COR-L47 (cell line): ENCODE measurements around the gene ECE2.

Experiments used
- DNase-seq: peaks from one replicate; lab custom pipeline; 2025; lab: John Stamatoyannopoulos, UW

The ECE2 gene

GRCh38 chr3:184240384-184241140 is 35.3 kb upstream of the ECE2 start:
- no peak for DNase-seq

DNA sequence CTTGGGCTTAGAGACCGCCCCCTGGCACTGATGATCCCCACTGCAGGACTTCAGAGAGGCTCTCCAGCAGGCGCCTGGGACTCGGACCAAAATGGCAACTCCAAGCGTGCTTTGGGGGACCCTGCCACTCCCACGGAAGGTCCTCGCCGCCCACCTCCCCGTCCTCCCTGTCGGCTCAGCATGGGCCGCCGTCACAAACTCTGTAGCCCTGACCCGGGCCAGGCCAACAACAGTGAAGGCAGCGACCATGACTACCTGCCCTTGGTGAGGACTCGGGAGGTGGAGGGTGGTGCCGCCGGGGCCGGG is 34.7 kb upstream of the ECE2 start:
- no peak for DNase-seq

- peak; percentile 18 for DNase-seq
Measured at GRCh38 chr3:184241447-184242296, 34.1 kb upstream of the ECE2 start.

DNA sequence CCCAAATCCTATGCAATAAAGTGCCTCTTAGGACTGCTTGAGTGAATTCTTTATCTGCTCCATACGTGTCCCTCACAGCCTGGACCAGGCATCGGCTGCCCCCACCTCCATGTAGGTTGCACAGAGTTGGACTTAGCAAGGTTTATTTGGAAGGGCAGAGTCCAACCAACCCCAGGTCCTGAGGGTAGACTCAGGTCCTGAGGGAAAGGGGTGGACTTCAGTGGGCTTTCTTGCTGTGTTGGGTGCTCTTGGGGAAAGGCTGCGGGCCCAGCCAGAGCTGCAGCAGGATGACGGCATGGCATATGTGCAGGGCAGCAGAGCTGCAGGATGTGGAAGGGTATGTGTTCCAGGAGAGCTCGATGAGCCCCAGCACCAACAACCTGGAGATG is 33.5 kb upstream of the ECE2 start:
- DNase-seq, result no peak

DNA sequence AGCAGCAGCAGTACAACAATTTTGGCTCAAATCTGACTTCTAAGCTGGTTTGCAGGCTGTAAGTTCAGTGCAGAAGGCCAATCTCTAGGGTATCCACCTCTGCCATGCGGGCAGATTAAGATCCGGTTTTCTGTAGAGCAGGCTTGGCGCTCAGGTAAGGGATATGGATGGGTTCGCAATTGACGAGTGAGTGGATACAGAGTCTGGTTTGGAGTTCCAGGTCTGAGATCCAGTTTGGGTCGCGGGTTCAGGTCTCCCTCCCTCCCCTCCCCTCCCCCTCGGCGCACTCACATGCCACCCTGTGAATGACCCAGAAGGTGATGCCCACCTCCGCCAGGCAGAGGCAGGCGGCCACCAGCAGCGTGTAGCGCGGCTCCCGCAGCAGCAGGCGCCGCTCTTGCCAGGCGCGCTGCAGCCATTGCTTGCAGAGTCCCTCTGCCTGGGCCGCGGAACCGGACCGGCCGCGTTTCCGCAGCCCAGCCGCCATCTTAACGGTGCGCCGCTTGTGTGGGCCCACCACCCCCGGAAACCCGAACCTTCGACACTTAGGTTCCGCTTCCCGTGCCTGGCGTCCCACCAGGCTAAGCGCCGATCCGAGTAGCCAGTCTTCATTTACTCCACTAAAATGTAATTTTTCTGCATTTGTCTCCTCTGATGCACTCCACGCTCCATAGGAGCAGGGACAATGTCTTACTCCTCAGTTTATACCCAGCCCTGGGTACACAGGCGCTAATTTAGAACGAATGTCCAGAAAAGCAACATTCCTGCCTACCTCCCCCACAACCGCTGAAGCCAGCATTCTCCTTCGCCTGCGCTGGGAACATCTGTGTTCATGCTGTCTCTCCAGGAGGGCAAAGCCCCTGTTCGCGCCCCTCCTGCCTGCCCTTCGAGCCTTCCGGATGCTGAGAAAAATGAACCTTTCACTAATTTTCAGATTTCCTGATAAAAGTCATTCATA is 27.1 kb upstream of the ECE2 start, which contains the start of gene ALG3:
Gene ALG3 (minus strand): TSS at position 509 of the 958 bp plus-strand sequence. CDS start 22 bp downstream, at position 487.
- peak; percentile 92 for DNase-seq

- peak; percentile 100 for DNase-seq
Measured at GRCh38 chr3:184249412-184250166, 26.2 kb upstream of the ECE2 start, which contains the start of gene EEF1AKMT4. TSS of gene EEF1AKMT4 (plus strand) at chr3:184249672. CDS start at chr3:184249695, 23 bp downstream.

DNA sequence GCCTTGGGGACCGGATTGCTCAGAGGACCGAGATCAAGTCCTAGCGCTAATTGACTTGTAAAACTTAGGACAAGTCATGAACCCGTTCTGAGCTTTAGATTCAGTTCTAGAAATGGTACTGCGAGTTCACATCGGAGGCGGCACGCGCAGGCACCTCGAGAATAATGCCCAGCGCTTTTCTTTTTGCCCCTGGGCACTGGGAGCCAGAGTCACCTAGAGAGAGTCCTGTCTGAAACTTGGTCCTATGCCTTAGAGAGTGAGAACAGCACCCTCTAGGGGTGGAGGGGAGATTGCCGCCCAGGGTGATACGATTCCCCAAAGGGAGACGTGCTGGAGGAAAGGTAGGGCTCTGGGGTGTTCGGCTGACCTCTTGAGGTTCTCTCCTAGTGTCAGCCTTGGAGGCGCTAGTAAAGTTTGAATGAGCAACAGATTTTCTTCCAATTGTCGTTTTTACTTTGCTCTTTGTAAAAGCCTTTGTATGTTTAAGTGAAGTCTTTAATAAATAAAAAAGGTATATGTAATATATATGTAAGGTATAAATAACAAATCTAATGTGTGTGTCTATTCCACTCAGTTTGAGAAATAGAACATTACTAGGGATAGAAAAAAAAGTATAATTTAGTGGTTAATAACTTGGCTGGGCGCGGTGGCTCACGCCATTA is 25.5 kb upstream of the ECE2 start:
- DNase-seq, result peak; percentile 94

DNA sequence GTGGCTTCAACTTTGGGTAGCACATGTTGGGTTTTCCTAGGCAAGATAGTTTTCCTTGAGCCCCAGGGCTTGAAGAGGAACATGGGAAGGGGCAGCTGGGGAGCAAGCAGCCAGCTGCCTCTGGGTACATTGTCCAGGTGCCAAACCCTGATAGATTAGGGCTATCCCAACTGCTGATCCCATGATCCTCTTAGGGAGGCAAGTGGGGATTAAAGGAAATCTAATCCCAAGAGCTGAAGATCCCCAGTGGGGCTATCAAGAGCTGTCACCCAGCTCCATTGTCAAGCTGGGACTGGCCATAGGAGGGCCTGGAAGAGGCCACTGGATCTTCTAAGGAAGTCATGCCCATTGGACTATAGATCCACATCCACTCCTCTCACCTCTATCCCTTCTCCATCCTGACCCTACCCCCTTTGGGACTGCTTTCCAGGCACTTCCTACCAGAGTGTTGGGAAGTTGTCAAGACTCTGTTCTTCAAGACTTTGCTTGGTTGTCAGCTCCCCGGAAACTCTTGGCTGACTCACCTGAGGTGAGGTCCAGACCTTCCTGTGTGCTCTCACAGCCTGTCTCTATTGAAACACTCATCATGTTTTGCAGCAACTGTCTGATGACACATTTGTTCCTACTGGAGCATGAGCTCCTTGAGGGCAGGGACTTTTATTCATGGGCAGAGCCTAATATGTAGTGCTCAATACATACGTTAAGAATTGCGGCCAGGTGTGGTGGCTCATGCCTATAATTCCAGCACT is 20.4 kb upstream of the ECE2 start:
- no peak for DNase-seq

GRCh38 chr3:184257083-184257915 is 18.5 kb upstream of the ECE2 start:
- DNase-seq, result no peak

DNA sequence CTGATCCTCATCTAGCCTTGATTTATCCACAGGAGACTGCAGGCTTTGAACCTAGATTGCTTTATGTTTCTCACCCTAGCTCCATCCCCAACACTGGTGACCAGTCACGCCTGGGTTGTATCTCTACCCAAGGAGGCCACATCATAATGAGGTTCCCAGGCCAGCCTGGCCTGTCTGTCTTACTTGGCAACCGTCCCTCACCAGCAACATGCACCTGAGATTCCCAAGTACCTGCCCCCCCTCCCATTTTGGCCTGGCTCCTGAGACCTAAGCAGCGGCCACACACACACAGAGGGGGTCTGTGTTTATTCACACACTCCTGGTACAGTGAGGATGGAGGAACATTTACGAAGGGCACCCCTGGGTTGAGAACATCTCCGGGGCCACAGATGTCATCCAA is 16.9 kb upstream of the ECE2 start:
- no peak for DNase-seq

DNA sequence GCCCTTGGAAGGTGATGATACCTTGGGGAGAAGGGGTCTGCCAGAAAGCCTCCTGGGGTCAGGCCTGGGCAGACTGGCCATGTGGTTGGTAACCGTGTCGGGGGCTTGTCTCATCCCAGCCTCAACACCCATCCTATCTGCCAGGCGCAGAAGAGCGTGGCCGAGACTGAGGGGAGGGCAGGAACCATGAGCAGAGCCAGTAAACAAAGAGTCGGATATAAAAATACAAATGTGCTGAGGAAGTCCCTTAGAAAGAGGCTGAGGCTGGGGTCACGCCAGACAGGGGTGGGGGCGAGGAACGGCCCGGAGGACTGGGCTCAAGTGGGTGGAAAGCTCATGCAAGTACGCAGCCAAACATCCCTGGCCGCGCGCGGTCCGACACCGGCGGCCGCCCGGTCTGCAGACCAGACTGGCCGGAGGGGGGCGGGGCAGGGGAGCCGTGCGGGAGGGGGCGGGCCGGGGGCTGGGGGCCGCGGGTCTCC is 16.4 kb upstream of the ECE2 start:
- DNase-seq, result no peak

GRCh38 chr3:184259878-184260723 is 15.7 kb upstream of the ECE2 start:
- no peak for DNase-seq

GRCh38 chr3:184260724-184261269 is 15.0 kb upstream of the ECE2 start:
- peak; percentile 33 for DNase-seq

GRCh38 chr3:184261270-184261853 is 14.5 kb upstream of the ECE2 start, which contains the start of gene CAMK2N2:
TSS of gene CAMK2N2 (minus strand) at chr3:184261553. CDS start at chr3:184261285, 268 bp downstream.
- peak; percentile 96 for DNase-seq

GRCh38 chr3:184261854-184262763 is 13.7 kb upstream of the ECE2 start:
- peak; percentile 89 for DNase-seq

DNA sequence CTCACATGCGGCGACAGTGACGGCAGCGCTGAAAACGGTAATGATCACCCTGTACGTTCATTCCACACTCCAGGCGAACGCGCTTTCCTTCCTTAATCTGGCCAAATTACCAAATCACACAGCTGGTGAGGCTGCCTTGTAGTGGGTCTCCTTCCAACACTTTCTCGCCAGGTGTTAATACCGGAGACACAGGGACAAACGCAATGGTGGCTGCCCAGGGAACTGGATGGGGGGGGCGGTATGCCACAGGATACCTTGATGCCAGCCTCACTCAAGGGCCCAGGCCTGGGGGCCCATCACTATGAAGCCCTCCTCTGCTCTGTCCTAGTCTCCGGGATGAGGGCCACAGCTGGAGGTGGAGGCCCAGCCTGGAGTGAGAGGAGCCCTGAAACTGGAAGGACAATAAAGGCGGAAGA is 13.1 kb upstream of the ECE2 start:
- DNase-seq, result no peak
